Gastrocnemius medialis (tissue), 4 donors: ENCODE results near the gene NLK. TPM values are rescaled to one million over a fixed set of nuclear protein-coding genes. Genes with fewer than 3 reads are reported as not detected.

Experiments
- ATAC-seq, 2 donors: fragments of 150-250 bp; one replicate each; pipeline ENCODE4 v1.9.1; 2016
- DNase-seq, 2 donors: peaks; one replicate each; pipeline ENCODE4 v3.0.0-alpha.2; 2019
- H3K27ac ChIP-seq, 4 donors: fragments of 200-600 bp; sonication (generic); 1 replicate in 1 of 4; 2 replicates in 3 of 4; pipeline ENCODE4 v1.5.1; 2016 to 2018; ENCODE audit warnings: mild to moderate bottlenecking in 2 of 4, moderate library complexity in 1 of 4
- H3K27me3 ChIP-seq, 3 donors: fragments of 200-600 bp; sonication (generic) in 2 of 3; 1 replicate in 1 of 3; 2 replicates in 2 of 3; pipeline versions ENCODE4 v1.5.1 to v1.6.0; 2016 to 2019; ENCODE audit warnings: mild to moderate bottlenecking in 1 of 3, moderate library complexity in 1 of 3
- H3K36me3 ChIP-seq, 2 donors: fragments of 200-600 bp; sonication (generic) in 1 of 2; one replicate each; pipeline ENCODE4 v1.5.1; 2017 to 2018
- H3K4me1 ChIP-seq, 2 donors: fragments of 200-600 bp; sonication (generic) in 1 of 2; one replicate each; pipeline ENCODE4 v1.5.1; 2016 to 2017; ENCODE audit warnings: mild to moderate bottlenecking in 2 of 2
- H3K4me3 ChIP-seq, 4 donors: fragments of 200-600 bp; sonication (generic) in 3 of 4; 1 replicate in 1 of 4; 2 replicates in 3 of 4; pipeline ENCODE4 v1.5.1; 2016 to 2019; ENCODE audit warnings: mild to moderate bottlenecking in 2 of 4
- H3K9me3 ChIP-seq, 3 donors: fragments of 200-600 bp; sonication (generic) in 2 of 3; 1 replicate in 1 of 3; 2 replicates in 2 of 3; pipeline ENCODE4 v1.5.1; 2016 to 2019
- POLR2A ChIP-seq, 2 donors: fragments of 450-650 bp; IDR thresholded peaks; one replicate each; pipeline ENCODE4 v1.6.1; 2017; ENCODE audit warnings: antibody characterized with exemption in 2 of 2, mild to moderate bottlenecking in 2 of 2, moderate library complexity in 2 of 2
- in situ Hi-C, 4 donors: fragments of 200-750 bp; cut with MboI; loops; one replicate each; pipeline versions ENCODE4 v1.15.0 to v1.8.0; 2017; ENCODE audit warnings: low sequenced_read_pairs in 4 of 4
- intact Hi-C: fragments of 100-400 bp; cut with DNase I; formaldehyde crosslinking; loops from one replicate; pipeline ENCODE4 v1.15.1; 2023; ENCODE audit warnings: low total_unique reads
- total RNA-seq, 4 donors: library from RNA; depleted of rRNA; stranded (reverse); fragments of >200 nt; gene quantifications; one replicate each; pipeline versions ENCODE4 v1.1.0 to v1.2.3, GENCODE V29; 2016
- TF ChIP-seq, protein P1 (sequence below), 5 experiments: fragments of 450-650 bp in 3 of 5; fragments of 200-600 bp in 2 of 5; sonication (generic) in 2 of 5; IDR thresholded peaks in 4 of 5; conservative IDR thresholded peaks in 1 of 5; 1 replicate in 4 of 5; 2 replicates in 1 of 5; pipeline ENCODE4 v1.5.1; 2016 to 2019; ENCODE audit warnings: antibody characterized with exemption in 5 of 5, mild to moderate bottlenecking in 3 of 5, moderate library complexity in 3 of 5

Gene NLK
- total RNA-seq, 4 donors from 2014 or later, result 6.5 to 11.0 (median 9.1) TPM

DNA sequence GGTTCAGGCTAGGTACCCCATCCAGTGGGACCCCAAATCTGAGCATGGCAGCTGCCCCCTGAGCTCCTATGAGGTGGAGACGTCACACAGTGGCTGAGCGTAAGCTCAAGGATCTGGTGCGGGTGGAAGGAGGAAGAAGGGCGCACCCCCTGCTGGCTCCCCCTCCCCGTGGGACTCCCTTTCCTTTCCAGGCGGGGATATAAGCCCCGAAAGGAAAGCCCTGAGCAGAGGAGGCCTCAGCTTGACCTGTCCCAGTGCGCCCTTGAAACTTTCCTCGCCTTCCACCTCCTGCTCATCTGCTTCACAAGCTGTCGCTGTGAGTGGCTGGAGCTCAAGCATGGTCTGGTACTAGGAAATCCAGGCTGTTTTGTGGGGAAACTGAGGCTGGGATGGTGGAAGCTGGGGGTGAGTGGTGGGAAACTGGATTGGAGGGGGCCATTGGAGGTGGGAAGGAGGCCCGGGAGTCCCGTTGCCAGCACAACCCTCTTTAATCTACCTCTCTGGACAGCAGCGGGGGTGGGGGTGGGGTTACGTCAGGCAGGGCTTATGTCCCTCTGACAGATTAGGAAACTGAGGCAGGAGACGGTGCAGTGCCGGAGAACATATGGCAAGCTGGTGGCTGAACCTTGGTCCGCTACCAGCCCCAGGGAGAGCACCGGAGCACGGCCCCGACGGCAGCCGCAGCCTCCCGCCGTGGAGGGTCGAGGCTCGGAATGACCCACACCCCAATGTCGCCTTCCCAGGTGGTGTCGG lies 184.3 kb downstream of the NLK start:
- H3K9me3 ChIP-seq, result no peaks in the 10 kb centered on the region
- intact Hi-C loops (no loop called here), in situ Hi-C loops (loop anchor here in 1 of 4 donors (25.0 kb wide), 1 partner anchor 186 kb away; the partner anchor contains the start of gene SLC46A1)
- no peaks in the 10 kb centered on the region for H3K36me3 ChIP-seq
- TF ChIP-seq, protein P1, sequence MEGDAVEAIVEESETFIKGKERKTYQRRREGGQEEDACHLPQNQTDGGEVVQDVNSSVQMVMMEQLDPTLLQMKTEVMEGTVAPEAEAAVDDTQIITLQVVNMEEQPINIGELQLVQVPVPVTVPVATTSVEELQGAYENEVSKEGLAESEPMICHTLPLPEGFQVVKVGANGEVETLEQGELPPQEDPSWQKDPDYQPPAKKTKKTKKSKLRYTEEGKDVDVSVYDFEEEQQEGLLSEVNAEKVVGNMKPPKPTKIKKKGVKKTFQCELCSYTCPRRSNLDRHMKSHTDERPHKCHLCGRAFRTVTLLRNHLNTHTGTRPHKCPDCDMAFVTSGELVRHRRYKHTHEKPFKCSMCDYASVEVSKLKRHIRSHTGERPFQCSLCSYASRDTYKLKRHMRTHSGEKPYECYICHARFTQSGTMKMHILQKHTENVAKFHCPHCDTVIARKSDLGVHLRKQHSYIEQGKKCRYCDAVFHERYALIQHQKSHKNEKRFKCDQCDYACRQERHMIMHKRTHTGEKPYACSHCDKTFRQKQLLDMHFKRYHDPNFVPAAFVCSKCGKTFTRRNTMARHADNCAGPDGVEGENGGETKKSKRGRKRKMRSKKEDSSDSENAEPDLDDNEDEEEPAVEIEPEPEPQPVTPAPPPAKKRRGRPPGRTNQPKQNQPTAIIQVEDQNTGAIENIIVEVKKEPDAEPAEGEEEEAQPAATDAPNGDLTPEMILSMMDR (IDR thresholded peaks at IDR 0.05 in 4 of 5, conservative IDR thresholded peaks at IDR 0.05 in 1 of 5), result no peak
- no peak for TF ChIP-seq POLR2A (IDR thresholded peaks at IDR 0.05)
- H3K27ac ChIP-seq, result no peak overlapping the region
- ATAC-seq (no peak), DNase-seq (no peak)
- H3K4me3 ChIP-seq, result peak overlapping the region in 1 of 4 donors; percentile 36
- peaks cover 35 to 44% (median 36%) of the 10 kb centered on the region in 3 donors for H3K27me3 ChIP-seq
- H3K4me1 ChIP-seq, result peaks cover 0 to 5% of the 10 kb centered on the region in 2 donors

DNA sequence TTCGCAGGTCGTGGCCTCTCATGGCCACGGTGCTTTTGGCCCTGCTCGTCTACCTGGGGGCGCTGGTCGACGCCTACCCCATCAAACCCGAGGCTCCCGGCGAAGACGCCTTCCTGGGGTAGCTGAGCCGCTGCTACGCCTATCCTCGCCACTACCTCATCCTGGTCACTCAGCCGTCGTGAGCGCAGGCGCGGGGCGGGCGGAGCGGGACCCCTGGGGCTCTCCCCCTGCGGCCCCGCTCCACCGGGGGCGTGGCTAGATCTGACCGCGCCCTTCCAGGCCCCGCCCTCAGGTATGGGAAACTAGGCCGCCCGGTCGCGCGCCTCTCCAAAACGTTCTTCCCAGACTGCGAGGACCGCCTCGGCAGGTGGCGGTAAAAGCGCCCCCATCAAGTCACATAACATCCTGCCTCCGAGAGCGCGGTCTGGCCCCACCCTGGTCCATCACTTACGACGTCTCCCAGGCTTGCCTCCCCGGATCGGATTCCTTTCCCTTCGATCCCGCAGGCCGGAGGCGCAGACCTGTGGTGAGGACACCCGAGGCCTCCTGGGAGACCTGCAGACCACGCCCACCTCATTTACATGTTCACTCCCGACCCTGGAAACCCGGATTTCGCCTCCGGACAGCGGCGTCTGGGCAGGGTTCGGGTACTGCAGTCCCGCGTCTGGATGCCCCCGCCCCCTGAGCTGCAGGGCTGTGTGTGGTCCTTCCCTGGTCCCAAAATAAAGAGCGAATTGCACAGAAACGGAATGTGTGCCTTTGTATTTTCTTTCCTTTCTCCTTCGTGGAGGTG lies 185.0 kb downstream of the NLK start:
- in situ Hi-C loops (loop anchor here in 1 of 4 donors (25.0 kb wide), 1 partner anchor 185 kb away; the partner anchor contains the start of gene SLC46A1), intact Hi-C loops (no loop called here)
- Histone ChIP-seq H3K27ac (no peak overlapping the region), H3K4me3 (peak overlapping the region; percentile 17 to 36 (median 30)), H3K9me3 (no peaks in the 10 kb centered on the region), H3K36me3 (no peaks in the 10 kb centered on the region), H3K4me1 (peaks cover 0 to 5% of the 10 kb centered on the region in 2 donors), H3K27me3 (peaks cover 38 to 50% (median 42%) of the 10 kb centered on the region in 3 donors)
- ATAC-seq (no peak), DNase-seq (no peak)
- no peak for TF ChIP-seq POLR2A (IDR thresholded peaks at IDR 0.05)
- TF ChIP-seq, protein P1 (IDR thresholded peaks at IDR 0.05 in 4 of 5, conservative IDR thresholded peaks at IDR 0.05 in 1 of 5), result no peak

DNA sequence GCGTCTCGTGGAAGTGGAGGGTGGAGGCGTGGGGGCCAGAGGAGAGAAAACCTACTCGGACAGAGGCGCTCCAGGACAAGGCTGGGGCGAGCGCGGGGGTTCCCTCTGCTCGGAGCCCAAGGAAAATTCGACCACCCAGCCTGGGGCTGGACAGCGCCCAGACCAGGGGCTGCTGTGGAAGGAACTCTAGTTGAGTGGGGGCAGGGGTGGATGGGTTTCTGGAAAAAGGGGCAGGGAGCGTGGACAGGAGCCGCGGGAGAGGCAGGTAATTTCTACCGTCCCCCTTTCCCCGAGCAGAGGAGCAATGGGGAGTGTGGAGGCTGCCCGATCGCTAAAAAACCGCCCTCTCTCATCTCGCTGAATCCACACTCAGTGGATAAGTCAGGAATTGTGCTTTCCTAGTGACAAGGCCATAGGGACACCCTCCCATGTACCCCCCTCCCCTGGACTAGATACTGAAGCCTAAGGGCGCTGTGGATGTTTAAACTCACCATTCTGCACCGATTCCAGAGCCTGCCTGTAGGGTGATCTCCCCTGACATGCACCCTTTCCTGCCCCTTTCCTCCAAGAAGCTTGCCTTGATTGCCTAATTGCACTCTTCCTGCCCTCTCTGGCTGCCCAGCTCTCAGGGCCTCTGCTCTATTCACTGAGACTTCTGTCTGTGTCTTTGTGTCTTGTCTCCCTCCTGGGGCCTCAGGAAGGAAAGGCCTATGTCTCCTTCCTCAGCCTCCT lies 185.8 kb downstream of the NLK start:
- intact Hi-C loops (no loop called here), in situ Hi-C loops (loop anchor here in 1 of 4 donors (25.0 kb wide), 1 partner anchor 184 kb away; the partner anchor contains the start of gene SLC46A1)
- Histone ChIP-seq H3K9me3 (no peaks in the 10 kb centered on the region), H3K27ac (no peak overlapping the region), H3K36me3 (no peaks in the 10 kb centered on the region), H3K4me1 (peaks cover 0 to 5% of the 10 kb centered on the region in 2 donors), H3K4me3 (peak overlapping the region in 3 of 4 donors; percentile 24 to 36 (median 35)), H3K27me3 (peaks cover 38 to 50% (median 42%) of the 10 kb centered on the region in 3 donors)
- TF ChIP-seq, protein P1 (IDR thresholded peaks at IDR 0.05 in 4 of 5, conservative IDR thresholded peaks at IDR 0.05 in 1 of 5), result no peak
- TF ChIP-seq POLR2A (IDR thresholded peaks at IDR 0.05), result no peak
- ATAC-seq (no peak), DNase-seq (no peak)

DNA sequence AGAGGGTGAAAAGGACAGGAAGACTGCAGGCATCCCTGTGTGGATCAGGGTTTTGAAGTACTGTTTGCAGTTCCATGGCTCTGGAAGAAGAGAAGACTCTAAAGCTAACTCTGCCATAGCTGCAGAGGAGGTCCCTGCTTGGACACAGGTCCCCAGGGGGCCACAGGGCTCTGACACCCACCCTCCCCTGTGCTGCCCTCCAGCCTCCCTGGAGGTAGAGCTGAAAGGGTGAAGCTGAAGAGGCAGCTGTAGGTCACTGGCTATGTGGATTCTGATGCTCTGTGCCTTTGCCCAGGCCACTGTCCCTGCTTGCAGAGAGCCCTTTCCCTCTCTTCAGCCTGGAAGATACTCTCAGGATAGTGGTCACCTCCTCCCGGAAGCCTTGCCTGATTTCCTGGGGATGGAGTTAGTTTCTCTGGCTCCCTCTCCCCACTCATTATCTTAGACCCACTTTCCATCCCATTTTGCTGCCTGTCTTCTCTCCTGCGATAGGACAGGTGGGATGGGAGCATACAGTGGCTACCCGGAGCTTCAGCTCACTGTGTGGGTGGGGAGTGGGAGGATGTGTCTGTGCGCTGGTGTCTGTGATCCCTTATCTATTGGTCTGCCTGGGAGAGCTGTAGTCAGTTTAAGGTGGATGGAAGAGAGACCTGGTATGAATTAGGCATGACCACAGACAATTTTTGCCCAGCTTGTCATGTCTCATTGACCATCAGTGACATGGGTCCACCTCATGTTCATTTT lies 186.7 kb downstream of the NLK start:
- H3K36me3 ChIP-seq, result no peaks in the 10 kb centered on the region
- peaks cover 0 to 5% of the 10 kb centered on the region in 2 donors for H3K4me1 ChIP-seq
- intact Hi-C loops, result no loop called here
- H3K27me3 ChIP-seq, result peaks cover 38 to 50% (median 42%) of the 10 kb centered on the region in 3 donors
- H3K27ac ChIP-seq, result no peak overlapping the region
- no peak overlapping the region for H3K4me3 ChIP-seq
- DNase-seq (no peak), ATAC-seq (no peak)
- no peaks in the 10 kb centered on the region for H3K9me3 ChIP-seq
- in situ Hi-C loops, result loop anchor here in 1 of 4 donors (25.0 kb wide), 1 partner anchor 183 kb away; the partner anchor contains the start of gene SLC46A1
- TF ChIP-seq POLR2A (IDR thresholded peaks at IDR 0.05), result no peak
- TF ChIP-seq, protein P1 (IDR thresholded peaks at IDR 0.05 in 4 of 5, conservative IDR thresholded peaks at IDR 0.05 in 1 of 5), result no peak
